DOHH2 (cell line): ENCODE measurements around the gene TINAGL1.

Source experiments
- CTCF ChIP-seq: fragments of 200-600 bp; sonication (generic); IDR thresholded peaks from one replicate; pipeline ENCODE4 v1.5.1; 2014; ENCODE audit warnings: antibody characterized with exemption, mild to moderate bottlenecking, low read depth, low read length; ENCODE audit not compliant: poor library complexity, severe bottlenecking
- EZH2phosphoT487 ChIP-seq: fragments of 200-600 bp; sonication (generic); IDR thresholded peaks from 2 replicates; pipeline ENCODE4 v1.6.1; 2017; ENCODE audit warnings: borderline replicate concordance, mild to moderate bottlenecking, antibody characterized with exemption, low read length, moderate library complexity, mixed read lengths

GRCh38 chr1:31615414-31615813 is 39.1 kb downstream of the TINAGL1 start:
- no peak for TF ChIP-seq CTCF
- TF ChIP-seq EZH2phosphoT487, result no peak
